B cell (primary cell): ENCODE measurements around the gene GC. TPM values are rescaled to one million over a fixed set of nuclear protein-coding genes. Genes with fewer than 3 reads are reported as not detected.

Source experiments
- ATAC-seq: fragments of 200-7000 bp; cut with Tn5 transposase; one replicate; pipeline ENCODE4 v1.10.0; 2021; ENCODE audit warnings: low read depth, mild to moderate bottlenecking, moderate number of reproducible peaks, moderate library complexity
- CTCF ChIA-PET: fragments of 350-600 bp; sonication (Branson Sonifier 250); formaldehyde crosslinking; loops from one replicate; lab custom pipeline; 2021; ENCODE audit warnings: antibody characterized with exemption, inconsistent platforms; lab: Charles Lee
- POLR2A ChIA-PET: fragments of 350-600 bp; sonication (Branson Sonifier 250); formaldehyde crosslinking; loops from one replicate; lab custom pipeline; 2021; ENCODE audit warnings: antibody characterized with exemption; lab: Charles Lee
- DNase-seq: peaks from one replicate; pipeline ENCODE4 v3.0.0; 2013
- H2AFZ ChIP-seq: 2 replicates; pipeline ENCODE4 v1.6.1; 2012; ENCODE audit warnings: mild to moderate bottlenecking, low read depth, low read length; ENCODE audit not compliant: insufficient read depth, poor library complexity, severe bottlenecking
- H3K27ac ChIP-seq, 2 donors: 1 replicate in 1 of 2; 2 replicates in 1 of 2; pipeline ENCODE4 v1.5.1; 2012 to 2013; ENCODE audit warnings: low read length in 2 of 2, mild to moderate bottlenecking in 2 of 2, moderate library complexity in 1 of 2
- H3K27me3 ChIP-seq, 4 experiments: fragments of 200-600 bp in 1 of 4; sonication (generic) in 1 of 4; replicated peaks in 1 of 4; 1 replicate in 2 of 4; 2 replicates in 2 of 4; pipeline versions ENCODE4 v1.6.1 to v1.7.0; 2013 to 2016; ENCODE audit warnings: low read length in 3 of 4, mild to moderate bottlenecking in 2 of 4, mixed read lengths in 1 of 4, moderate library complexity in 1 of 4; ENCODE audit not compliant: insufficient read depth in 4 of 4, control insufficient read depth in 3 of 4; ENCODE audit errors: control extremely low read depth in 1 of 4
- H3K36me3 ChIP-seq, 2 experiments: replicated peaks in 1 of 2; 1 replicate in 1 of 2; 2 replicates in 1 of 2; pipeline versions ENCODE4 v1.6.1 to v1.7.1; 2013; ENCODE audit warnings: low read length in 1 of 2; ENCODE audit not compliant: insufficient read depth in 2 of 2, control insufficient read depth in 1 of 2; ENCODE audit errors: control extremely low read depth in 1 of 2, extremely low read depth in 1 of 2
- H3K4me1 ChIP-seq, 2 donors: fragments of 200-600 bp in 1 of 2; sonication (generic) in 1 of 2; 1 replicate in 1 of 2; 2 replicates in 1 of 2; pipeline versions ENCODE4 v1.5.1 to v1.6.1; 2013 to 2017; ENCODE audit warnings: low read length in 2 of 2; ENCODE audit not compliant: control insufficient read depth in 2 of 2, insufficient read depth in 2 of 2
- H3K4me2 ChIP-seq: replicated peaks from 2 replicates; pipeline ENCODE3; 2012; ENCODE audit warnings: mild to moderate bottlenecking, low read depth, low read length; ENCODE audit not compliant: poor library complexity, severe bottlenecking
- H3K4me3 ChIP-seq, 5 experiments: fragments of 200-600 bp in 1 of 5; sonication (generic) in 1 of 5; 1 replicate in 3 of 5; 2 replicates in 2 of 5; pipeline versions ENCODE4 v1.5.1 to v1.7.0; 2011 to 2016; ENCODE audit warnings: low read length in 4 of 5, mild to moderate bottlenecking in 4 of 5, low read depth in 2 of 5, control low read depth in 1 of 5, moderate library complexity in 1 of 5; ENCODE audit not compliant: insufficient read depth in 1 of 5; ENCODE audit errors: control extremely low read depth in 1 of 5, extremely low read depth in 1 of 5
- H3K79me2 ChIP-seq: fragments of 200-600 bp; sonication (generic); one replicate; pipeline ENCODE4 v1.6.0; 2016; ENCODE audit warnings: low read length; ENCODE audit not compliant: control insufficient read depth, insufficient read depth
- H3K9ac ChIP-seq: fragments of 200-600 bp; sonication (generic); 2 replicates; pipeline ENCODE4 v1.6.1; 2017; ENCODE audit warnings: mild to moderate bottlenecking, low read length, moderate library complexity
- H3K9me3 ChIP-seq, 3 donors: one replicate each; pipeline versions ENCODE4 v1.6.1 to v1.7.1; 2013; ENCODE audit warnings: low read length in 2 of 3; ENCODE audit not compliant: control insufficient read depth in 2 of 3, insufficient read depth in 1 of 3; ENCODE audit errors: control extremely low read depth in 1 of 3
- H4K20me1 ChIP-seq: 2 replicates; pipeline ENCODE4 v1.6.0; 2012; ENCODE audit warnings: mild to moderate bottlenecking, low read length; ENCODE audit not compliant: insufficient read depth, control insufficient read depth, poor library complexity, severe bottlenecking
- H3K27ac Mint-ChIP-seq: one replicate; pipeline ENCODE4 v1.8.0; 2021; ENCODE audit warnings: mixed read lengths
- H3K27me3 Mint-ChIP-seq: one replicate; pipeline ENCODE4 v1.8.0; 2021; ENCODE audit warnings: mixed read lengths
- H3K4me1 Mint-ChIP-seq: one replicate; pipeline ENCODE4 v1.8.0; 2021; ENCODE audit warnings: mixed read lengths
- H3K4me3 Mint-ChIP-seq: one replicate; pipeline ENCODE4 v1.8.0; 2021; ENCODE audit warnings: mixed read lengths
- H3K9me3 Mint-ChIP-seq: one replicate; pipeline ENCODE4 v1.8.0; 2022; ENCODE audit warnings: mixed read lengths; ENCODE audit not compliant: insufficient read depth
- EZH2 ChIP-seq: IDR thresholded peaks from 2 replicates; pipeline ENCODE4 v1.6.1; 2012; ENCODE audit warnings: borderline replicate concordance, low read depth, mild to moderate bottlenecking, moderate library complexity, low read length; ENCODE audit not compliant: insufficient read depth, poor library complexity, severe bottlenecking
- WGBS: methylation state at CpG from one replicate; pipeline ENCODE4 v1.1.5; 2013; ENCODE audit warnings: missing lambda C conversion rate; ENCODE audit not compliant: insufficient coverage; 5-methylcytosine and 5-hydroxymethylcytosine counted together
- intact Hi-C: fragments of 100-400 bp; cut with micrococcal nuclease; formaldehyde crosslinking; loops from one replicate; pipeline ENCODE4 v1.10.0; 2022
- polyA plus RNA-seq: library from polyadenylated mRNA; depleted of rRNA; stranded (reverse); fragments of >200 nt; gene quantifications from 2 replicates; pipeline ENCODE4 v1.2.3, GENCODE V29; 2012
- total RNA-seq, 2 donors: library from RNA; stranded (reverse); fragments of 120-200 nt in 1 of 2; gene quantifications; 1 replicate in 1 of 2; 2 replicates in 1 of 2; pipeline versions ENCODE4 v1.2.3 to v1.2.4, GENCODE V29; 2013 to 2022
- TF ChIP-seq, protein P1 (sequence below): fragments of 200-600 bp; IDR thresholded peaks from one replicate; pipeline ENCODE4 v1.8.0; 2022; ENCODE audit warnings: antibody characterized with exemption, mild to moderate bottlenecking

Gene GC
- total and polyA plus RNA-seq, 2 donors (not counting 1 experiment from before 2014, with no cell fraction given) = not detected

- Mint-ChIP-seq H3K9me3 (peaks cover 6% of the 10 kb centered on the region), H3K27ac (no peak overlapping the region), H3K27me3 (peaks cover 12% of the 10 kb centered on the region), H3K4me1 (no peaks in the 10 kb centered on the region), H3K4me3 (no peak overlapping the region)
- intact Hi-C loops = no loop called here
- H3K4me1 ChIP-seq = no peaks in the 10 kb centered on the region
- ChIA-PET POLR2A (no interaction called here), CTCF (no interaction called here)
- H3K9ac ChIP-seq = no peak overlapping the region
- ATAC-seq (no peak), DNase-seq (no peak)
- TF ChIP-seq, protein P1, sequence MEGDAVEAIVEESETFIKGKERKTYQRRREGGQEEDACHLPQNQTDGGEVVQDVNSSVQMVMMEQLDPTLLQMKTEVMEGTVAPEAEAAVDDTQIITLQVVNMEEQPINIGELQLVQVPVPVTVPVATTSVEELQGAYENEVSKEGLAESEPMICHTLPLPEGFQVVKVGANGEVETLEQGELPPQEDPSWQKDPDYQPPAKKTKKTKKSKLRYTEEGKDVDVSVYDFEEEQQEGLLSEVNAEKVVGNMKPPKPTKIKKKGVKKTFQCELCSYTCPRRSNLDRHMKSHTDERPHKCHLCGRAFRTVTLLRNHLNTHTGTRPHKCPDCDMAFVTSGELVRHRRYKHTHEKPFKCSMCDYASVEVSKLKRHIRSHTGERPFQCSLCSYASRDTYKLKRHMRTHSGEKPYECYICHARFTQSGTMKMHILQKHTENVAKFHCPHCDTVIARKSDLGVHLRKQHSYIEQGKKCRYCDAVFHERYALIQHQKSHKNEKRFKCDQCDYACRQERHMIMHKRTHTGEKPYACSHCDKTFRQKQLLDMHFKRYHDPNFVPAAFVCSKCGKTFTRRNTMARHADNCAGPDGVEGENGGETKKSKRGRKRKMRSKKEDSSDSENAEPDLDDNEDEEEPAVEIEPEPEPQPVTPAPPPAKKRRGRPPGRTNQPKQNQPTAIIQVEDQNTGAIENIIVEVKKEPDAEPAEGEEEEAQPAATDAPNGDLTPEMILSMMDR = no peak
- no peak for TF ChIP-seq EZH2
- H3K4me3 ChIP-seq = no peak overlapping the region
- whole genome bisulfite sequencing = no CpG with 5 or more reads among the region's 2 CpGs
- H3K27me3 ChIP-seq = no peaks in the 10 kb centered on the region
- H4K20me1 ChIP-seq = no peaks in the 10 kb centered on the region
- no peaks in the 10 kb centered on the region for H3K79me2 ChIP-seq
- no peak overlapping the region for H2AFZ ChIP-seq
- no peaks in the 10 kb centered on the region for H3K36me3 ChIP-seq
- no peaks in the 10 kb centered on the region for H3K9me3 ChIP-seq
- no peak overlapping the region for H3K27ac ChIP-seq
- H3K4me2 ChIP-seq = no peak overlapping the region
Observed at GRCh38 chr4:71732706-71733105, 51.2 kb downstream of the GC start.

DNA sequence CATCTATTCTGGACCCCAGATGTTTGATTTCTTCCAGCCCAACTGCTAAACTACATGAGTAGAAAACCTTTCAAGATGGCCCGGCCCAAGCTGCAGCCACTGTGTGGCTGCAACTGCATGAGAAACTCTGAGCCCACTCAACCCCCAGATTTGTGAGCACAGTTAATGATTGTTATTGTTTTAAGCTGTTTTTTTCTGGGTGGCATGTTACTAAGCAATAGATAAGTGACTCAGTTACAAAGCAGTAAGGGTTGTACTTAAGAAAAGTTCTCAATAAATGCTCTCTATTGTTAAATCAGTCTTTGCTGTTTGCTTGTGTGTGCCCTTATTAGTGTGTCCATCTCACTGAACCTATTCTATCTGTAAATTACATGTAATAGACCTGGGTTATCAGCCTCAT, 51.8 kb downstream of the GC start:
- ATAC-seq (no peak), DNase-seq (no peak)
- Histone ChIP-seq H3K4me2 (no peak overlapping the region), H2AFZ (no peak overlapping the region), H3K27ac (no peak overlapping the region), H3K79me2 (no peaks in the 10 kb centered on the region), H3K4me1 (no peaks in the 10 kb centered on the region), H4K20me1 (no peaks in the 10 kb centered on the region), H3K9ac (no peak overlapping the region), H3K9me3 (no peaks in the 10 kb centered on the region), H3K27me3 (no peaks in the 10 kb centered on the region), H3K4me3 (no peak overlapping the region), H3K36me3 (no peaks in the 10 kb centered on the region)
- ChIA-PET CTCF (no interaction called here), POLR2A (no interaction called here)
- no peak overlapping the region for H3K4me3 Mint-ChIP-seq
- no peak for TF ChIP-seq EZH2
- H3K27ac Mint-ChIP-seq = no peak overlapping the region
- whole genome bisulfite sequencing = no CpG with 5 or more reads among the region's 1 CpG
- H3K4me1 Mint-ChIP-seq = no peaks in the 10 kb centered on the region
- H3K27me3 Mint-ChIP-seq = peaks cover 12% of the 10 kb centered on the region
- H3K9me3 Mint-ChIP-seq = peaks cover 1% of the 10 kb centered on the region
- intact Hi-C loops = no loop called here
